ENCODE measurements around the gene ARL4D.

- TF ChIP-seq CTCF (conservative IDR thresholded peaks at IDR 0.05), result no peak
- TF ChIP-seq ZFX (IDR thresholded peaks at IDR 0.05), result no peak
Observed at GRCh38 chr17:43434902-43435319, 36.1 kb downstream of the ARL4D start.

Measured in C4-2B (cell line).